ENCODE data around the gene DNAJB12. TPM values are rescaled to one million over a fixed set of nuclear protein-coding genes. Genes with fewer than 3 reads are reported as not detected.

The DNAJB12 gene
- total and polyA plus RNA-seq, 2 donors from 2014 or later, result 32.0 to 37.7 TPM

DNA sequence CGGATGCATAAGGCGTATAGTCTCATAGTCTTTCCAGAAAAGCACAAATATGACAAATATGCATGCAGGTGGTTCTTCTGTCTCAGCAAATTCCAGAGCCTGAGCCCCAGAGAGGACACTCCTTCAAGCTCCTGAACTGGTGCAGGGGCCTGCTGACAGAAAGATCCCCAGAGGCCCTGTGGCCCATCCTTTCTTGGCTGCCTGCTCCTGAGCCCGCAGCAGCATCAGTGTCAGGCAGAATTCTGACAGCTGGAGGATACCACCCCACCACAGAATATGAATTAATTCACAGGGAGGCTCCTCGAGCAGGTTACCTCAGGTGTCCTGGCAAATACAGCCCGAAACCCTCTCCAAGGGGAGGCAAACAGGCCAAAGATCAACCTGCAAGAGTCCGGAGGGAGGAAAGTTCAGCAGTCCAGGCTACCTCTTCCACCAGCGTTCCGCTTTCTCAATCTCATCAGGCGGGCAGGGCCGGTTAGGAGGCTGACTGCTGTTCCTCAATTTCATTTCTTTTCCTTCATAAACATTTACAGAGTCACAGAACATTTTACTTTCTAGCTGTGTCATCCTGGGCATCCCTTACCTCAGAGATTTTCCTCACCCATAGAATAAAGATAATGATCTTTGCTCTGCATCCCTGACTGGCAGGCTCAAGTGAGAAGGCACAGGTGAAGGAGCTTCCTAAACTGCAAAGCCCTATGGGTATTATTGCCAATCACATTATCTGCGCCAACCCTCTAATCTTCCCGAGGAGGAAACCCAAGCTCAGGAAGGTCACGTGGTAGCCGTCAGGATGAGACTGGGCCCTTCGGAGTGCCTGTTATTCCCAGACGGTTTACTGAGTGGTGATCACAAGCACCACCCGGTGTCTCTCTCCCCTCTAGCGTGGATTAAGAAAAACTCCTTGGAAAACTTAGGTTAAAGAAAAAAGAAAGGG, 1.4 kb downstream of the DNAJB12 start:
- Histone ChIP-seq H3K9ac (ENCODE audit: low read length in 3 of 3) (peak overlapping the region; percentile 78 to 98 (median 96)), H3K27me3 (ENCODE audit: control insufficient read depth, insufficient read depth, low read length) (no peaks in the 10 kb centered on the region)

DNA sequence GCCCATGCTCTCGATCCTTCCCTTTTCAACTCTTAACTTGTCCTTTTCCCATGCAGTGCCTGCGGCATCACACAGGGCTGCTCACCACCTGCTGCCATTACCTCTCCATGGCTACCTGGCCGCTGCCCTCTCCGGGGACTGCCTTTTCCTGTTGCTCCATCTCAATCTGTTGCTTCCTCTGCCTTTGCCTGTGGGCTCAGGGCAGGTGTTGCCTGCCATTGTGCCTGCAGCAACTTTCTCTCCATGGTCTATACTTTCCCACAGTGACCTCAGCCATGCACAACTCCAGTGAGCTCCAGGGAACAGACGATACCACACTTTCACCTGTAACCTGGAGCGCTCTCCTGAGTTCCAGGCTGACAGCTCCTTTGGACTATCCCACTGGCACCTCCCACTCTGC, 3.2 kb downstream of the DNAJB12 start:
- peaks cover 0 to 18% (median 0%) of the 10 kb centered on the region in 3 donors for H3K36me3 ChIP-seq (ENCODE audit: control insufficient read depth in 2 of 3, insufficient read depth in 3 of 3, low read length in 3 of 3)
- H3K9ac ChIP-seq (ENCODE audit: low read length in 3 of 3), result no peak overlapping the region
- no peaks in the 10 kb centered on the region for H3K9me3 ChIP-seq (ENCODE audit: control insufficient read depth in 2 of 3, insufficient read depth in 1 of 3, low read length in 3 of 3)
- H3K4me1 ChIP-seq (ENCODE audit: control insufficient read depth in 2 of 3, insufficient read depth in 2 of 3, low read depth in 1 of 3, low read length in 3 of 3), result peaks cover 0 to 24% (median 18%) of the 10 kb centered on the region in 3 donors
- DNase-seq (no peak), FAIRE-seq (no peak)
- no peak overlapping the region for H3K27ac ChIP-seq (ENCODE audit: low read depth in 2 of 2, low read length in 2 of 2)
- intact Hi-C loops (cut with DNase I), result no loop called here
- TF ChIP-seq, protein P1, sequence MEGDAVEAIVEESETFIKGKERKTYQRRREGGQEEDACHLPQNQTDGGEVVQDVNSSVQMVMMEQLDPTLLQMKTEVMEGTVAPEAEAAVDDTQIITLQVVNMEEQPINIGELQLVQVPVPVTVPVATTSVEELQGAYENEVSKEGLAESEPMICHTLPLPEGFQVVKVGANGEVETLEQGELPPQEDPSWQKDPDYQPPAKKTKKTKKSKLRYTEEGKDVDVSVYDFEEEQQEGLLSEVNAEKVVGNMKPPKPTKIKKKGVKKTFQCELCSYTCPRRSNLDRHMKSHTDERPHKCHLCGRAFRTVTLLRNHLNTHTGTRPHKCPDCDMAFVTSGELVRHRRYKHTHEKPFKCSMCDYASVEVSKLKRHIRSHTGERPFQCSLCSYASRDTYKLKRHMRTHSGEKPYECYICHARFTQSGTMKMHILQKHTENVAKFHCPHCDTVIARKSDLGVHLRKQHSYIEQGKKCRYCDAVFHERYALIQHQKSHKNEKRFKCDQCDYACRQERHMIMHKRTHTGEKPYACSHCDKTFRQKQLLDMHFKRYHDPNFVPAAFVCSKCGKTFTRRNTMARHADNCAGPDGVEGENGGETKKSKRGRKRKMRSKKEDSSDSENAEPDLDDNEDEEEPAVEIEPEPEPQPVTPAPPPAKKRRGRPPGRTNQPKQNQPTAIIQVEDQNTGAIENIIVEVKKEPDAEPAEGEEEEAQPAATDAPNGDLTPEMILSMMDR (IDR thresholded peaks at IDR 0.05; ENCODE audit: borderline replicate concordance, extremely low read depth, insufficient read depth), result no peak
- H3K27me3 ChIP-seq (ENCODE audit: control insufficient read depth, insufficient read depth, low read length), result no peaks in the 10 kb centered on the region
- H3K4me3 ChIP-seq (ENCODE audit: low read length in 3 of 3), result no peak overlapping the region

More for the DNA sequence above, 1.4 kb downstream of the DNAJB12 start:
- Histone ChIP-seq H3K4me1 (ENCODE audit: control insufficient read depth in 2 of 3, insufficient read depth in 2 of 3, low read depth in 1 of 3, low read length in 3 of 3) (peaks cover 0 to 24% (median 18%) of the 10 kb centered on the region in 3 donors), H3K36me3 (ENCODE audit: control insufficient read depth in 2 of 3, insufficient read depth in 3 of 3, low read length in 3 of 3) (peaks cover 0 to 16% (median 0%) of the 10 kb centered on the region in 3 donors), H3K27ac (ENCODE audit: low read depth in 2 of 2, low read length in 2 of 2) (peak overlapping the region; percentile 99), H3K9me3 (ENCODE audit: control insufficient read depth in 2 of 3, insufficient read depth in 1 of 3, low read length in 3 of 3) (no peaks in the 10 kb centered on the region), H3K4me3 (ENCODE audit: low read length in 3 of 3) (peak overlapping the region; percentile 95 to 97 (median 96))
- FAIRE-seq, result no peak
- TF ChIP-seq, protein P1 (IDR thresholded peaks at IDR 0.05; ENCODE audit: borderline replicate concordance, extremely low read depth, insufficient read depth), result no peak
- intact Hi-C loops (cut with DNase I), result no loop called here
- no peak for DNase-seq

GRCh38 chr10:72349438-72349837, 5.3 kb downstream of the DNAJB12 start:
- no peak for FAIRE-seq
- Histone ChIP-seq H3K27ac (ENCODE audit: low read depth in 2 of 2, low read length in 2 of 2) (no peak overlapping the region), H3K4me3 (ENCODE audit: low read length in 3 of 3) (no peak overlapping the region), H3K9ac (ENCODE audit: low read length in 3 of 3) (no peak overlapping the region), H3K36me3 (ENCODE audit: control insufficient read depth in 2 of 3, insufficient read depth in 3 of 3, low read length in 3 of 3) (peaks cover 0 to 18% (median 0%) of the 10 kb centered on the region in 3 donors), H3K27me3 (ENCODE audit: control insufficient read depth, insufficient read depth, low read length) (no peaks in the 10 kb centered on the region), H3K9me3 (ENCODE audit: control insufficient read depth in 2 of 3, insufficient read depth in 1 of 3, low read length in 3 of 3) (no peaks in the 10 kb centered on the region), H3K4me1 (ENCODE audit: control insufficient read depth in 2 of 3, insufficient read depth in 2 of 3, low read depth in 1 of 3, low read length in 3 of 3) (peaks cover 0 to 24% (median 18%) of the 10 kb centered on the region in 3 donors)
- TF ChIP-seq, protein P1 (IDR thresholded peaks at IDR 0.05; ENCODE audit: borderline replicate concordance, extremely low read depth, insufficient read depth), result no peak
- DNase-seq, result no peak
- intact Hi-C loops (cut with DNase I), result no loop called here

Measured in kidney (tissue), 14 donors.